Frontal cortex (tissue), 4 donors: ENCODE results near the gene DEUP1. TPM values are rescaled to one million over a fixed set of nuclear protein-coding genes. Genes with fewer than 3 reads are reported as not detected.
"Not testable (repeated sequence)": the region's sequence is repeated elsewhere in the genome, so short reads cannot be mapped to it uniquely, and the experiment has no call there.

Source experiments
- DNase-seq, 2 donors: peaks; one replicate each; pipeline ENCODE4 v3.0.0; 2012; ENCODE audit warnings: low spot score in 2 of 2
- FAIRE-seq: peaks from 2 replicates; lab custom pipeline; 2012; peaks lifted over from hg19 to GRCh38; lab: Jason Lieb, UNC
- total RNA-seq: library from RNA; depleted of rRNA; stranded (reverse); fragments of >200 nt; gene quantifications from one replicate; pipeline ENCODE4 v1.2.3, GENCODE V29; 2014
- donor health status: control.
- donor health status: control.
- donor health status: control.

DEUP1 gene
- total RNA-seq, 1 donor from 2014 or later: 0.82 TPM

- DNase-seq: no peak
- no peak for FAIRE-seq
Observed at GRCh38 chr11:93350835-93351234, 20.3 kb downstream of the DEUP1 start.

GRCh38 chr11:93359396-93359795 is 28.9 kb downstream of the DEUP1 start:
- no peak for FAIRE-seq
- no peak for DNase-seq

DNA sequence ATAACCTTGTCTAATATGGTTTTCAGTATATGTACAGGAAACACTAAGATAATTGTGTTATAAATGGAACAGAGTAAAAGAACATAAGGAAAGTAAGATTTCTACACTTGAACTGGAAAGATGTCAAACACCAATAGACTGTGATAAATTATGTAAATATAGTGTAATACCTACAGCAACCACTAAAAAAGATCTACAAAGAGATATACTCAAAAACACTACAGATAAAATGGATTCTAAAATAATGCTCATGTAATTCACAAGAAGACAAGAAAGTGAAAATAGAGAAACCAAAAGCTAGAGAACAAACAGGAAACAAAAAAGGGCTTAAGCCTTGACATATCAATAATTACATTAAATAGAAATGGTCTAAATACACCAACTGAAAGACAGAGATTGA is 30.9 kb downstream of the DEUP1 start:
- no peak for DNase-seq
- FAIRE-seq: no peak

- no peak for DNase-seq
- FAIRE-seq: no peak
Observed at GRCh38 chr11:93368022-93368421, 37.5 kb downstream of the DEUP1 start.

- FAIRE-seq (no peak), DNase-seq (no peak)
Observed at GRCh38 chr11:93370260-93370659, 39.7 kb downstream of the DEUP1 start.

GRCh38 chr11:93389737-93390136 is 59.2 kb downstream of the DEUP1 start:
- no peak for DNase-seq
- FAIRE-seq: no peak

- FAIRE-seq (no peak), DNase-seq (no peak)
Observed at GRCh38 chr11:93392867-93393266, 62.3 kb downstream of the DEUP1 start.

DNA sequence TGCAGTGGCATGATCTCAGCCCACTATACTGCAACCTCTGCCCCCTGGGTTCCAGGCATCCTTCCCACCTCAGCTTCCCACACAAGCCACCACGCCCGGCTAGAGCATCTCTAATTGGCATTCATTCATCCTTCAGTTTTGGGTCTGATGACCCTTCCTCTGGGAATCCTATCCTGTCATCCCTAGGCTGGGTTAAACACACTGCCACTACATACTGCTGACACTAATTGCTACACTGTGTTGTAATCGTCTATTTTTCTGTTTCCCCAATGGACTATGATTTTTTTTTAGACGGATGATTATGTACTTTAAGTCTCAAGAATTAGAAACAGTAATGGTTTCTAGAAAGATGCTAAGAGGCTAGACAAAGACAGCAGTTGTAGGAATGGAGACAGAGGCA is 62.8 kb downstream of the DEUP1 start:
- FAIRE-seq: no peak

GRCh38 chr11:93394488-93394887 is 63.9 kb downstream of the DEUP1 start:
- DNase-seq: no peak
- FAIRE-seq: no peak

More for the DNA sequence above, 62.8 kb downstream of the DEUP1 start:
- no peak for DNase-seq

- FAIRE-seq (no peak), DNase-seq (no peak)
Observed at GRCh38 chr11:93396316-93396715, 65.8 kb downstream of the DEUP1 start.

GRCh38 chr11:93403930-93404329 is 73.4 kb downstream of the DEUP1 start:
- no peak for FAIRE-seq

GRCh38 chr11:93407777-93408401 is 77.3 kb downstream of the DEUP1 start:
- no peak for FAIRE-seq
- no peak for DNase-seq

More at GRCh38 chr11:93403930-93404329, 73.4 kb downstream of the DEUP1 start:
- DNase-seq: no peak

DNA sequence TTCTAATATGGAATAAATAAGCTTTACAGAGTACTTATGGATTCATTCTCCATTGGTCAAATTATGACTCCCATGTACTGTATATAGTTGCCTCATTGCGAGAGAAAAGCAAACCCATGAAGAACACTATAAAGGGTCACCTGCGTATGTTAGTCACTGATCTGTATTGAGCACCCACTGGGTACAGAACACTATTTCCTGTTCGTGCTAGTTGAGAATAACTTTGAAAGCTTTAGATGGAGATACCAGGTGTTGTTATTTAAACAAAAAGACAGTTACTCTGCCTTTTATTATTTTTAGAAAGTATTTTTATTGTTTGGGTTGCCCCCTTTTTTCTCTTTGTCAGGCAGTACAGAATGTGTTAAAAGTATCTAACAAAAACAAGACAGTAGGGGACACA is 79.9 kb downstream of the DEUP1 start:
- no peak for FAIRE-seq
- DNase-seq: no peak

- FAIRE-seq: no peak
Observed at GRCh38 chr11:93411705-93412104, 81.2 kb downstream of the DEUP1 start.

DNA sequence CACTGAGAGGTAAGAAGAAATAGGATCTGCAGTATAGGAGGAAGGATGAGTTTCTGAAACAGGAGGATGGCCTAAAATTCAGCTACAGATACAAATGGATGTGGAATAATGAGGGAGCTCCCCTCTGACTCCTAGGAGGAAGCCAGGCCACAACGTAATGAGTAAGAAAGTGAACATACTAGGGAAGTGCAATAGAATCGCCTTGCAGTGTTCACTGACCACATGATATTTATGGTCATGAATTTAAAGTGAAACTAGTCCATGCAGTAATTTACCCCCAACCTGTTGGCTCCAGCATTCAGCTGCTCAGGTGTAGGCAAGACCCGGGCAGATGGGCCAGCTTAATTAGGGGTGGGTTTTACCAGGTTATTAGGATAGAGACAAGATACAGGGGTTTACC is 101.7 kb downstream of the DEUP1 start:
- no peak for FAIRE-seq
- no peak for DNase-seq

More at GRCh38 chr11:93411705-93412104, 81.2 kb downstream of the DEUP1 start:
- DNase-seq: no peak

DNA sequence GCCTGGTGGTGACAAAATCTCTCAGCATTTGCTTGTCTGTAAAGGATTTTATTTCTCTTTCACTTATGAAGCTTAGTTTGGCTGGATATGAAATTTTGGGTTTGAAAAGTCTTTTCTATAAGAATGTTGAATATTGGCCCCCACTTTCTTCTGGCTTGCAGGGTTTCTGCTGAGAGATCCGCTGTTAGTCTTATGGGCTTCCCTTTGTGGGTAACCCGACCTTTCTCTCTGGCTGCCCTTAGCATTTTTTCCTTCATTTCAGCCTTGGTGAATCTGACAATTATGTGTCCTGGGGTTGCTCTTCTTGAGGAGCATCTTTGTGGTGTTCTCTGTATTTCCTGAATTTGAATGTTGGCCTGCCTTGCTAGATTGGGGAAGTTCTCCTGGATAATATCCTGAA is 112.7 kb downstream of the DEUP1 start:
- not testable (repeated sequence) for FAIRE-seq, DNase-seq

GRCh38 chr11:93444617-93445073 is 114.1 kb downstream of the DEUP1 start:
- DNase-seq: no peak
- FAIRE-seq: no peak

DNA sequence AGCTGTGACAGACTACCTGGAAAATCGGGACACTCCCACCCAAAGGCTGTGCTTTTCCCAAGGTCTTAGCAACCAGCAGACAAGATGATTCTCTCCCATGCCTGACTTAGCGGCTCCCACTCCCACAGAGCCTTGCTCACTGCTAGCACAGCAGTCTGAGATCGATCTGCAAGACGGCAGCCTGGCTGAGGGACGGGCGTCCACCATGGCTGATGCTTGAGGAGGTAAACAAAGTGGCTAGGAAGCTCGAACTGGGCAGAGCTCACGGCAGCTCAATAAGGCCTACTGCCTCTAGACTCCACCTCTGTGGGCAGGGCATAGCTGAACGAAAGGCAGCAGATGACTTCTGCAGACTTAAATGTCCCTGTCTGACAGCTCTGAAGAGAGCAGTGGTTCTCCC is 127.7 kb downstream of the DEUP1 start:
- FAIRE-seq (no peak), DNase-seq (no peak)

- not testable (repeated sequence) for FAIRE-seq, DNase-seq
Observed at GRCh38 chr11:93463666-93464065, 133.1 kb downstream of the DEUP1 start.

GRCh38 chr11:93464927-93465540 is 134.5 kb downstream of the DEUP1 start:
- FAIRE-seq: no peak
- DNase-seq: no peak

- FAIRE-seq (no peak), DNase-seq (no peak)
Observed at GRCh38 chr11:93467054-93467453, 136.5 kb downstream of the DEUP1 start.

DNA sequence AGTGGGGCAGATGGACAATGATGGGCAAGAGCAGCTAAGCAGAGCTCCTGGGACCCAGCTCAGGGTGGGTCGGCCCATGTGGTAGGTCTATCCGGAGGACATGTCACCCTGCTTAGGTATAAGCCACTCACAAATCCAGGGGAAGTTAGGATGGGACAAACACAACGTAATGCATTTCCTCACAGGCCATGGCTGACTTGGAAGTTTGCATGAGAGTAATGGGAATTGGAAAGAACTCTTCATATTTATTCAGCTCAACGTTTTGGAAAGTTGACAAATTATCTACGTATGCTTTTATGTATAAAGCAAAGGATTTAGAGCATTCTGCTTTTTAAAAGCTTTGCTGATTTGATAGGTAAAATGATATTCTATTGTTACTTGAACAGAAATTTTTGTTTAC is 137.7 kb downstream of the DEUP1 start:
- DNase-seq (no peak), FAIRE-seq (no peak)
